BE2C (cell line): ENCODE measurements around the gene TCERG1L.

Experiments used
- DNase-seq: peaks from one replicate; pipeline ENCODE4 v3.0.0-alpha.2; 2020
- H3K27me3 ChIP-seq: fragments of 250-450 bp; sonication (Bioruptor Pico); 2 replicates; pipeline ENCODE4 v1.5.1; 2020; ENCODE audit warnings: mild to moderate bottlenecking
- H3K36me3 ChIP-seq: fragments of 250-450 bp; sonication (Bioruptor Pico); 2 replicates; pipeline ENCODE4 v1.5.1; 2020; ENCODE audit warnings: mild to moderate bottlenecking
- H3K4me1 ChIP-seq: fragments of 250-450 bp; sonication (Bioruptor Pico); 2 replicates; pipeline ENCODE4 v1.5.1; 2020
- H3K4me3 ChIP-seq: 2 replicates; pipeline ENCODE4 v1.5.1; 2011; ENCODE audit warnings: low read depth, low read length
- H3K9me3 ChIP-seq: fragments of 250-450 bp; sonication (Bioruptor Pico); 2 replicates; pipeline ENCODE4 v1.5.1; 2020
- CTCF ChIP-seq: IDR thresholded peaks from 2 replicates; pipeline ENCODE4 v1.5.1; 2012; ENCODE audit warnings: mild to moderate bottlenecking, low read depth, low read length

The TCERG1L gene

GRCh38 chr10:131094527-131095312, 216.8 kb downstream of the TCERG1L start:
- no peak for TF ChIP-seq CTCF
- H3K36me3 ChIP-seq = no peaks in the 10 kb centered on the region
- H3K4me3 ChIP-seq = no peak overlapping the region
- H3K9me3 ChIP-seq = no peaks in the 10 kb centered on the region
- no peaks in the 10 kb centered on the region for H3K27me3 ChIP-seq
- H3K4me1 ChIP-seq = no peaks in the 10 kb centered on the region
- DNase-seq = no peak

- Histone ChIP-seq H3K4me1 (no peaks in the 10 kb centered on the region), H3K4me3 (no peak overlapping the region), H3K36me3 (no peaks in the 10 kb centered on the region), H3K27me3 (no peaks in the 10 kb centered on the region), H3K9me3 (no peaks in the 10 kb centered on the region)
- DNase-seq = no peak
- TF ChIP-seq CTCF = no peak
Measured at GRCh38 chr10:131093795-131094366, 217.6 kb downstream of the TCERG1L start.

GRCh38 chr10:131093346-131093745, 218.2 kb downstream of the TCERG1L start:
- H3K4me1 ChIP-seq = no peaks in the 10 kb centered on the region
- no peaks in the 10 kb centered on the region for H3K27me3 ChIP-seq
- H3K9me3 ChIP-seq = no peaks in the 10 kb centered on the region
- TF ChIP-seq CTCF = no peak
- DNase-seq = no peak
- H3K4me3 ChIP-seq = no peak overlapping the region
- H3K36me3 ChIP-seq = no peaks in the 10 kb centered on the region

GRCh38 chr10:131092876-131093275, 218.6 kb downstream of the TCERG1L start:
- DNase-seq = no peak
- Histone ChIP-seq H3K4me3 (no peak overlapping the region), H3K36me3 (no peaks in the 10 kb centered on the region), H3K9me3 (no peaks in the 10 kb centered on the region), H3K27me3 (no peaks in the 10 kb centered on the region), H3K4me1 (no peaks in the 10 kb centered on the region)
- no peak for TF ChIP-seq CTCF

- no peak for DNase-seq
- Histone ChIP-seq H3K9me3 (no peaks in the 10 kb centered on the region), H3K27me3 (no peaks in the 10 kb centered on the region), H3K4me1 (no peaks in the 10 kb centered on the region), H3K4me3 (no peak overlapping the region), H3K36me3 (no peaks in the 10 kb centered on the region)
- TF ChIP-seq CTCF = no peak
Measured at GRCh38 chr10:131092386-131092785, 219.1 kb downstream of the TCERG1L start.

DNA sequence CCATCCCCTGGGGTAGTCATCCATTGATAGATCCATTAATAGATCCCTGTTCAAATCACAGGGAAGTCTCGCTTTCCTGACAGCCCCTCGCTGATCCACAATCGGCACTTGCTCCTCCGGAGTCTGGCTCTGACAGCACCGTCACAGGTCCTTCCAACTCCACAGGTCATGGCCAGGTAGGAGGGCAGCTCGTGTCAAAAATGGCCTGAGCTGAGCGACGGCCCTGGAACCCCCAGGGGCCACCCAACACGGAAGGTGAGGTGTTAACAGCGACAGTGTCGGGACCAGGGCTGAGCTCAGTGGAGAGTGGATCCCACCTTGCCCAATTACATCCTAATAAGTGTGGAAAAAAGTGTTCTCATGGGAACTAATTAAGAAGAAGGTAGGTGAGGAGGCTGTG, 219.8 kb downstream of the TCERG1L start:
- no peak for TF ChIP-seq CTCF
- DNase-seq = no peak
- no peaks in the 10 kb centered on the region for H3K4me1 ChIP-seq
- H3K4me3 ChIP-seq = no peak overlapping the region
- H3K36me3 ChIP-seq = no peaks in the 10 kb centered on the region
- no peaks in the 10 kb centered on the region for H3K27me3 ChIP-seq
- H3K9me3 ChIP-seq = no peaks in the 10 kb centered on the region
